Stimulated activated naive CD8-positive, alpha-beta T cell treated with anti-CD3 and anti-CD28 coated beads, Interleukin-15, Interleukin-2, amounts not matched to agents 100 U/mL and 50 U/mL, for 24 hours (primary cell): ENCODE data around the gene CDC20.
A peak's percentile ranks its signal among the peaks of the same experiment; 100 is the strongest.

Experiments
- ATAC-seq: fragments of 150-1000 bp; cut with Tn5 transposase; one replicate; pipeline ENCODE4 v1.10.0; 2021
- DNase-seq: peaks from one replicate; pipeline ENCODE4 v3.0.0; 2021

CDC20 gene

GRCh38 chr1:43329995-43330751 is 28.6 kb upstream of the CDC20 start:
- ATAC-seq: peak; percentile 98
- peak; percentile 80 for DNase-seq

- ATAC-seq: no peak
- DNase-seq: no peak
These were observed 27.1 kb upstream of the CDC20 start for GRCh38 chr1:43331688-43332087.

DNA sequence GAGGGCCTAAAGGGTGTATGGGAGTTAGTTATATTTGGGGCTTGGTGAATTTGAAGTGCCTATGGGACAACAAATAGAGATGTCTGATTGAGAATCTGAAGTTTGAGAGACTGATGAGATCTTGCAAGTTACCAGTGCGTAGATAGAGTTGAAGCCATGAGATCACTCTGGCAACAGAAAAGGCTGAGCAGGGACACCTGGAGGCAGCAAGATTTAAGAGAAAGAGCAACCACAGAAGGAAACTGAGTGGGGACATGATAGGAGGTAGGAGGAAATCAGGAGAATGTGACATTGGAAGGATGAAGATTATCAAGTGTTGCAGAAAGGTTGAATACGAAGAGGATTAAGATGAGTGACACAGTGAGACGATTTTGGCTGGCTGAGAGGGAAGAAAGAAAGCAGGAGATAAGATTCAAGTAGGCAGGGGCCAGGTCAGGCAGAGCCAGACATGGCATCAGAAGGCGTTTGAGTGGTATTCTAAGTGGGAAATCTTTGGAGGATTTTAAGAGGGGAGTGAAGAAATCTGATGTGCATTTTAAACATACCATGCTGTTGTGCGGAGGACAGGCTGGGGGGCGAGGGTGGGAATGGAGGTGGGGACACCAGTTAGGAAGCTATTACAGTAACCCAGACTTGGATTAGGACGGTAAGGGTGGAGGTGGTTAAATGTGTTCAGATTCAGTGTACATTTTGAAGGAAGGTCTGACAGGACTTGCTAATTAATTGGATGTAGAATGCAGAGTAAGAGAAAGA is 24.2 kb upstream of the CDC20 start:
- DNase-seq: no peak
- ATAC-seq: no peak

DNA sequence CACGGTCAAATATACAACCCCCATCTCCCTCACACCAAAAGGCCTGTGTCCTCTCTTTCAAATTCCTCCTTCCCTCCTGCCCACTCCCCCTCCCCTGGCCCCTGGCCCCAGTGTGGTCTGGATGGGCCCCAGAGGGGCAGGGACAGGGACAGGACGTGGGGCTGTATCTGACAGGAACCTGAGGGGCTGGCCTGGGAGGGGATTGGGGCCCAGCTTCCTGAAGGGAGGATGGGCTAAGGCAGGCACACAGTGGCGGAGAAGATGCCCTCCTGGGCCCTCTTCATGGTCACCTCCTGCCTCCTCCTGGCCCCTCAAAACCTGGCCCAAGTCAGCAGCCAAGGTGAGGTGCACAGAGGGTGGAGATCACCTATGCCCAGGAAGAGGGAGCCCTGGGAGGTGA is 21.2 kb upstream of the CDC20 start, which contains the start of gene MPL:
Gene MPL, plus strand, starts transcription at position 231 of the 400 bp plus-strand sequence. Its CDS starts 31 bp downstream, at position 262.
- DNase-seq: no peak
- ATAC-seq: no peak

GRCh38 chr1:43338001-43338400 is 20.8 kb upstream of the CDC20 start:
- DNase-seq (no peak), ATAC-seq (no peak)

- DNase-seq (no peak), ATAC-seq (no peak)
These were observed 19.1 kb upstream of the CDC20 start for GRCh38 chr1:43339584-43340232.

DNA sequence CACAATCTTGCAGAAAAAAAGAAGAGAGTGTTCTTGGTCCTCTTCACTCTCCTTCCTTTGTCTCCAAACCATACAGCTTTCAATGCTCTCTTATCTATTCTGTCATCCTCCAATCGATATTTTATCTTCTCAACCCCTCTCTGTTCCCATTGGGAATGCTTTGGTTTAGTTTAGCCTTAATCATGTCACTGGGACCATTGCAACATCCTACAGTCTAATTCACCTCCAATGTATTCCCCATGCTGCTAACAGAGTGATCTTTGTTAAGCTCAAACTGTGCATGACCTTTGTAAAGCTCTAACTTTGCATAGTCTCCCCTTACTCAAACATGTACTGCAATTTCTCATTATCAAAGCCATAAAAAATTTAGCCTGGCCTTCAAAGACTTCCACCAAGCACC is 18.2 kb upstream of the CDC20 start:
- DNase-seq (no peak), ATAC-seq (no peak)

DNA sequence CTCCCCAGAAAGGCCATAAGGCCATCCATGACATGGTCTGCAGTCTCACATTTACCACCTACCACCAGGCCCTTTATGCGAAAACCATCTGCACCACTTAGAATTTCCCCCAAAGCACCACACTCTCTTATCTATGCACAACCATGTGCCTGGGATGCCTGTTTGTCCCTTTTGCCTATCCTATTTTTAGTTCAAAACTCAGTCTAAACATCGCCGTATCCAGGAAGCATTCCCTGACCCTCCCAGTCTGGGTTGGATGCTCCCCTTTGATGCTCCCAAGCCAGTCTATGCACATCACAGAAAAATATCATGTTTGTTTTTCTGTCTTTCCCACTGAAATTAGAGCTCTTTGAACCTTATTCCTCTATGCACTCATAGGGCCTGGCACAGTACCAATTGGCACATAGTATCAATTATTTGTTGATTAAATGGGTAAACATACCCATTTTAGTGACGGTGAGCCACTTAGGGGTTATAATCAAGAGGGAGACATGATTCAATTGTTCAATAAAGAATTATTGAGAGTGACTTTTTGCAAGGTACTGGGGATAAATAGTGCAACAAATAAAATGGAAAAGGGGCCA is 14.4 kb upstream of the CDC20 start:
- ATAC-seq: no peak
- no peak for DNase-seq

DNA sequence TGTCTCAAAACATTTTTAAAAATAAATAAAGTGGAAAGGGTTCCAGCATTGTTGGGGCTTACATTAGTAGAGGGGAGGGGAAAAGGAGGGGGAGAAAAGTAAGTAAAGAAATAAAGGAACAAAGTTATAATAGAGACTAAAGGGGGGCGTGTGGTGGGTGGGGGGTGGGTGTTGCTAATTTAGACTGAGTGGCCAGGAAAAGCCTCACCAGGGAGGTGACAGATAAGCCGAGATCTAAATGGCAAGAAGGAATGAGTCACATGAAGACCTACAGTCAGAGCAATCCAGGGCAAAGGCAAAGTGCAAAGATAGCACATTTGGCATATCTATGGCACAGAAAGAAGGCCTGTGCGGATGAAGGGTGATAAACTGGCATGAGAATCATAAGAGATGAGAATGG is 13.7 kb upstream of the CDC20 start:
- ATAC-seq: peak; percentile 55
- no peak for DNase-seq

GRCh38 chr1:43346636-43347035 is 12.1 kb upstream of the CDC20 start:
- ATAC-seq (no peak), DNase-seq (no peak)

DNA sequence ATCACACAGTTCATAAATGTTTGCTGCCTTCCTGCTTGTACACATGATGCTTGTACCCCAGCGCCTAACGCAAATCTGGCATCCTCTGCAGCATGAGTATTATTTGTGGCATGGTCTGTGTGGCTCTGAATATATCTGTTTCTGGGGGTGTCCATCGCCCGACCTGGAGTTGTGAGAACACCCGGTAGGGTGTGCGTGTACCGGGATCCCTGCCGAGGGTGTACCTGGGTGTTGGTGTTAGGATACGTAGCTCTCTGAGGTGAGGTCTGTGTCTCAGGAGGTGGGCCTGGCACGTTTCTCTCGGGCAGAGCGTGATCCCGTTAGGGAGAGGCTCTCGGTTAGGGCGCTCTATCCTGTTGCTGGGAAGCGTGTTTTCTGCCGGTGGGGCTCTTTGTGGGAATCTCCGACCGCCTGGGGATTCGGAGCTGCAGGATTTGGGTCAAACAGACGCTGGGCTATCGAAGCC is 10.4 kb upstream of the CDC20 start:
- DNase-seq: no peak
- ATAC-seq: no peak

DNA sequence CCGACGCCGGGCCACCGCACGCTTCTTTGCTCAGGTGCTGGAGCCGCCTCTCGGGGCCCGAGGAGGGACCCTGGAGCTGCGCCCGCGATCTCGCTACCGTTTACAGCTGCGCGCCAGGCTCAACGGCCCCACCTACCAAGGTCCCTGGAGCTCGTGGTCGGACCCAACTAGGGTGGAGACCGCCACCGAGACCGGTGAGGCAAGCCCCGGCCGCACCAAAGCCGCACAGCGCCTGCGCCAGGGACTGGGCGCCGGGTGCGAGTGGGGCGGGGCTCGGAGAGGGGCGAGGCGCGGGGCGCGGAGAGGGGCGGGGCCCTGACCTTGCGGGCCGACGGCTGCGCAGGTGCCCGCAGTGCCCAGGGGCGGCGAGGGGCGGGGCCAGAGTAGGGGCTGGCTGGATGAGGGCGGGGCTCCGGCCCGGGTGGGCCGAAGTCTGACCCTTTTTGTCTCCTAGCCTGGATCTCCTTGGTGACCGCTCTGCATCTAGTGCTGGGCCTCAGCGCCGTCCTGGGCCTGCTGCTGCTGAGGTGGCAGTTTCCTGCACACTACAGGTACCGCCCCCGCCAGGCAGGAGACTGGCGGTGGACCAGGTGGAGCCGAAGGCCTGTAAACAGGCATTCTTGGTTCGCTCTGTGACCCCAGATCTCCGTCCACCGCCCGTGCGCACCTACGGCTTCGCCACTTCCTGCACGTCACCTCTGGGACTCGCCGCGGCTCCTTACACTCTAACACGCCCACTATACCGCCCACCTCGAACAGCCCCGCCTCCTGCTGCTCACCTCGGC is 9.8 kb upstream of the CDC20 start:
- ATAC-seq (peak; percentile 53), DNase-seq (peak; percentile 61)

DNA sequence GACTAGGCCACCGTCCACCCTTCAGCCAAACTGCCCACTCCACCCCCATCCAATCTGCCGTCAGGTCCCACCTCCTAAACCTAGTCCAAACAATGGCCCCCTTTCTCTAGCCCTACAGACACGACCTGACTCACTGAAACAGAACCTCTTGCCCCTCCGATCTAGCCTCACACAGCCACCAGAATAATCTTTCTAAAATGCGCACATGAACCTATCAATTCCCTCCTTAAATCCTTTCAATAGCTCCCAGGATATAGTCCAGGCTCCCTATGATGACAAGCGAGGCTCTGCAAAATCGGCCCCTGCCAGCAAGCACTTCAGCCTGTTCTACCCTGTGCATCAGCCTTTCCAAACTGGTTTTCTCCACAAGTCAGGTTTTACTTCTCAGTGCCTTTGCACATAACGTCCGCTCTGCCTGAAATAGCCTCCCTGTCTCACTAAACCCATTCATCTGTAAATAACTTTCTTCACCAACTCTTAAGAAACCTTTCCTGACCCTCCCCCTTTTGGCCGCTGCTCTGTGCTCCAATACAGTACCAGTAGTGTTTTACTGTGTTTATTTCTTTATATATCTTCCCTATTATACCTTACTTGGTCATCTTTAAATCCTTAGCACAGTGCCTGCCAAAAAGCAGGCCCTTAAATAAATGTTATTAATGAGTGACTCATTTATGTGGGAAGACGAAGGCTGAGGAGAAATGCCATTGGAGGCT is 9.0 kb upstream of the CDC20 start:
- no peak for DNase-seq

DNA sequence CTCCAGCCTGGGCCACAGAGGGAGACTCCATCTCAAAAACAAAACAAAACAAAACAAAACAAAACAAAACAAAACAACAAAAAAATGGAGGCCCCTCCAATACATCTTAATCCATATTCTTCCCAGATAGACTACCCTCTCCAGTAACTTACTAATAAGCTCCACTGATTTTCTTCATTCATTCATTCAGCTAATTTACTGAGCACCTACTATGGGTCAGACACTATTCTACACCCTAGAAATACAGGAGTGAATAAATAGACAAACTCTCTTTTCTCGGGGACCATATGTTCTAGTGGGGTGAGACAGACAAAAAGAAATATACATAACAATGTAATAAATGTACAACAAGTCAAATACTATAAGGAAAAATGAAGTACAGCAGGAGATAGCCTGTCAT is 7.8 kb upstream of the CDC20 start:
- DNase-seq (no peak), ATAC-seq (no peak)

More for the DNA sequence above, 9.0 kb upstream of the CDC20 start:
- ATAC-seq: no peak

- no peak for DNase-seq
- ATAC-seq: no peak
These were observed 7.1 kb upstream of the CDC20 start for GRCh38 chr1:43351421-43352350.

DNA sequence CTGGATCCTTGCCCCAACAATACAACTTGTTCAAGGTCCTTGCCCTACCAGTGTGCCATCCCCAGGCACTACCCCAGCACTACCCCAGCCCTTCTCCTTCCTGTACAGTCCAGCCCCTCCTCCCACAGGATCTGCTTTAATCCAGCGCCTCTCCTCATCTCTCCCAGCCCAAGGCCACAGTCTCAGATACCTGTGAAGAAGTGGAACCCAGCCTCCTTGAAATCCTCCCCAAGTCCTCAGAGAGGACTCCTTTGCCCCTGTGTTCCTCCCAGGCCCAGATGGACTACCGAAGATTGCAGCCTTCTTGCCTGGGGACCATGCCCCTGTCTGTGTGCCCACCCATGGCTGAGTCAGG is 6.5 kb upstream of the CDC20 start:
- DNase-seq: no peak
- ATAC-seq: no peak

DNA sequence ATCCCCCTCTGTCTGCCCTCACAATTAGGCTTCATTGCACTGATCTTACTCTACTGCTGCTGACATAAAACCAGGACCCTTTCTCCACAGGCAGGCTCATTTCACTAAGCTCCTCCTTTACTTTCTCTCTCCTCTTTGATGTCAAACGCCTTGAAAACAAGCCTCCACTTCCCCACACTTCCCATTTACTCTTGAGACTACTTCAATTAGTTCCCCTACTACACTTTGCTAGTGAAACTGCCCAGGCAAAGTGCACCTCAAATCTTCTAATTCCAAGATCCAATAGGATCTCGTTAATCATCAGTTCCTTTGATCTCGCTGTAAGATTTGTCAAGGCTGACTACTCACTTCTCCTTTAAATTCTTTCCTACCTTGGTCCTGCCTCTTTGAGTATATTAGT is 5.9 kb upstream of the CDC20 start:
- no peak for DNase-seq
- ATAC-seq: no peak

DNA sequence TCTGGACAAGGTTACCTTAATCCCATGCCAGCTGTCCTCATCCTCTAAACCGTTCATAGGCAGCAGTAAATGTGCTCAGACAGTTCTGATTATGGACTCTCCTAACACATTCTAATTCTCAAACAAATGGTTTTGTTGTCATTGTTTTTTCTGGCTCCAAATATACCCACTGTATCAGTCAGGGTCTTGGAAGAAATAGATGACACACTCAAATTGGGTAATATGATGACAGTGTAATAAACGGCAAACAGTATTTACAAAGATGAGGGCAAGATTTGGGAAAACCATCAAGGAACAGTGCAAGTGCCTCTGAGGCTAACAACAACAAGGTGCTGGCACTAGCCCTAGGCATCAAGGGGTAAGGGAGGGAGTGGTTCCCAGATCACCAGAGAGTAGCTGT is 4.3 kb upstream of the CDC20 start:
- DNase-seq: no peak
- ATAC-seq: no peak

DNA sequence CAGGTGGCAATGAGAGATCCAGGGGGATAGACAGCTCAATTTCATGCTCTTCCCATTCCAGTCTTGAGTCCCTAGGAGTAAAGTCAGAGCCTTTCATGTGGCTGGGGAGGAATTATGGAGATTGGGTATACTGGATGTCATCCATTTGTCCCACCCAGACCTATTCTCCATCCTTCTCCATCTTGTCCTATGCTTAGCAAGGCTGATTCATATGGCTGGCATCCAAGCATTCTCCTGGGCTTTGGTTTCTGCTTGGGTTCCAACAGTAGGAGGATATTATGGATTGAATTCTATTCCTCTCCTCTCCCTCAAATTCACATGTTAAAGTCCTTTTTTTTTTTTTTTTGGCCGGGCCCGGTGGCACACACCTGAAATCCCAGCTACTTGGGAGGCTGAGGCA is 3.8 kb upstream of the CDC20 start:
- ATAC-seq: no peak
- no peak for DNase-seq

- no peak for DNase-seq
- ATAC-seq: no peak
These were observed 1.5 kb upstream of the CDC20 start for GRCh38 chr1:43357251-43357650.
